Measurements from ENCODE around the gene GSC2. TPM values are rescaled to one million over a fixed set of nuclear protein-coding genes. Genes with fewer than 3 reads are reported as not detected.

The GSC2 gene
- total RNA-seq, 4 donors from 2014 or later: not detected

- no peak for TF ChIP-seq CTCF (IDR thresholded peaks at IDR 0.05; ENCODE audit: low read depth)
Observed at GRCh38 chr22:19138217-19139000, 11.7 kb downstream of the GSC2 start.

GRCh38 chr22:19137384-19138216, 12.5 kb downstream of the GSC2 start:
- no peak for TF ChIP-seq CTCF (IDR thresholded peaks at IDR 0.05; ENCODE audit: low read depth)

GRCh38 chr22:19136915-19137314, 13.2 kb downstream of the GSC2 start:
- no peak for TF ChIP-seq CTCF (IDR thresholded peaks at IDR 0.05; ENCODE audit: low read depth)

- TF ChIP-seq CTCF (IDR thresholded peaks at IDR 0.05; ENCODE audit: low read depth): no peak
Observed at GRCh38 chr22:19134874-19135273, 15.2 kb downstream of the GSC2 start.

- no peak for TF ChIP-seq CTCF (IDR thresholded peaks at IDR 0.05; ENCODE audit: low read depth)
Observed at GRCh38 chr22:19134176-19134831, 15.8 kb downstream of the GSC2 start.

GRCh38 chr22:19133561-19133960, 16.5 kb downstream of the GSC2 start:
- TF ChIP-seq CTCF (IDR thresholded peaks at IDR 0.05; ENCODE audit: low read depth): no peak
